HepG2 (cell line): ENCODE measurements around the gene MIDN. TPM values are rescaled to one million over a fixed set of nuclear protein-coding genes. Genes with fewer than 3 reads are reported as not detected.

ENCODE experiments used
- ONECUT2 ChIP-seq: sonication (generic); formaldehyde crosslinking; IDR thresholded peaks from 2 replicates; pipeline ENCODE4 v1.4.0; 2020; ENCODE audit warnings: missing genetic modification reagents
- TBX2 ChIP-seq: sonication (generic); formaldehyde crosslinking; IDR thresholded peaks from 2 replicates; pipeline ENCODE4 v1.5.0; 2020; ENCODE audit warnings: missing genetic modification reagents, mild to moderate bottlenecking, borderline replicate concordance
- TMF1 ChIP-seq: sonication (generic); formaldehyde crosslinking; IDR thresholded peaks from 2 replicates; pipeline ENCODE4 v1.8.1; 2022; ENCODE audit warnings: low read depth, missing genetic modification reagents
- ZBTB33 ChIP-seq: sonication (generic); formaldehyde crosslinking; IDR thresholded peaks from 2 replicates; pipeline ENCODE4 v1.4.0; 2020; ENCODE audit warnings: missing genetic modification reagents
- ZBTB42 ChIP-seq: sonication (generic); formaldehyde crosslinking; IDR thresholded peaks from 2 replicates; pipeline ENCODE4 v1.5.0; 2020; ENCODE audit warnings: mild to moderate bottlenecking, missing genetic modification reagents
- ZNF101 ChIP-seq: sonication (generic); formaldehyde crosslinking; IDR thresholded peaks from 2 replicates; pipeline ENCODE4 v1.4.0; 2020; ENCODE audit warnings: mild to moderate bottlenecking, low read depth, missing genetic modification reagents, borderline replicate concordance
- ZNF18 ChIP-seq: sonication (generic); formaldehyde crosslinking; IDR thresholded peaks from 2 replicates; pipeline ENCODE4 v1.8.0; 2022; ENCODE audit warnings: mild to moderate bottlenecking, missing genetic modification reagents; ENCODE audit not compliant: insufficient replicate concordance
- ZNF317 ChIP-seq: sonication (generic); formaldehyde crosslinking; IDR thresholded peaks from 2 replicates; pipeline ENCODE4 v1.5.0; 2020; ENCODE audit warnings: mild to moderate bottlenecking, missing genetic modification reagents
- ZNF7 ChIP-seq: IDR thresholded peaks from 2 replicates; pipeline ENCODE4 v1.6.1; 2016; ENCODE audit warnings: missing biosample characterization, missing genetic modification reagents
- ZNF878 ChIP-seq: sonication (generic); formaldehyde crosslinking; IDR thresholded peaks from 2 replicates; pipeline ENCODE4 v1.8.1; 2023; ENCODE audit warnings: mild to moderate bottlenecking, missing genetic modification reagents, moderate library complexity
- polyA plus RNA-seq, 8 experiments: library from polyadenylated mRNA; depleted of rRNA in 3 of 8; stranded (reverse) in 7 of 8; unstranded in 1 of 8; fragments of >200 nt; fragmentation: Illumina TruSeq in 4 of 8; extraction: Trizol in 4 of 8; gene quantifications; 2 replicates each; pipeline versions ENCODE4 v1.2.1 to v1.2.3, GENCODE V29; 2011 to 2016; ENCODE audit warnings: low read depth in 4 of 8, missing spikeins in 1 of 8, mixed read lengths in 1 of 8; ENCODE audit not compliant: insufficient read depth in 1 of 8
- total RNA-seq, 5 experiments: library from RNA; depleted of rRNA; stranded (reverse); fragments of >200 nt; fragmentation: Illumina TruSeq; extraction: Trizol; gene quantifications; 2 replicates each; pipeline ENCODE4 v1.2.3, GENCODE V29; 2016; ENCODE audit warnings: low read depth in 1 of 5
- TF ChIP-seq, protein P1 (sequence below): sonication (generic); formaldehyde crosslinking; IDR thresholded peaks from 2 replicates; pipeline ENCODE4 v1.8.0; 2022; ENCODE audit warnings: missing genetic modification reagents, mild to moderate bottlenecking, moderate library complexity, borderline replicate concordance
- TF ChIP-seq, protein P2 (sequence below): sonication (generic); formaldehyde crosslinking; IDR thresholded peaks from 2 replicates; pipeline ENCODE4 v1.8.0; 2022; ENCODE audit warnings: low read depth, missing genetic modification reagents
- TF ChIP-seq, protein P3 (sequence below): sonication (generic); formaldehyde crosslinking; IDR thresholded peaks from 2 replicates; pipeline ENCODE4 v1.5.0; 2020; ENCODE audit warnings: mild to moderate bottlenecking, missing genetic modification reagents, borderline replicate concordance

The MIDN gene
- total and polyA plus RNA-seq, 2 of the 13 experiments (the other 11 are each of a cell fraction or from before 2014, with no cell fraction given) = 8.4 to 18.0 TPM

- TF ChIP-seq ZNF18 (CRISPR knock-in tag) (no peak), TBX2 (peak; percentile 32; the same call in 1 of the 2 replicates), ZBTB42 (CRISPR knock-in tag) (no peak), ZBTB33 (CRISPR knock-in tag) (peak; percentile 28; the same call in 1 of the 2 replicates), ZNF7 (CRISPR knock-in tag) (no peak), ZNF878 (CRISPR knock-in tag) (no peak), ZNF101 (CRISPR knock-in tag) (no peak), ZNF317 (CRISPR knock-in tag) (no peak), TMF1 (CRISPR knock-in tag) (no peak), ONECUT2 (CRISPR knock-in tag) (no peak)
- TF ChIP-seq, protein P1, sequence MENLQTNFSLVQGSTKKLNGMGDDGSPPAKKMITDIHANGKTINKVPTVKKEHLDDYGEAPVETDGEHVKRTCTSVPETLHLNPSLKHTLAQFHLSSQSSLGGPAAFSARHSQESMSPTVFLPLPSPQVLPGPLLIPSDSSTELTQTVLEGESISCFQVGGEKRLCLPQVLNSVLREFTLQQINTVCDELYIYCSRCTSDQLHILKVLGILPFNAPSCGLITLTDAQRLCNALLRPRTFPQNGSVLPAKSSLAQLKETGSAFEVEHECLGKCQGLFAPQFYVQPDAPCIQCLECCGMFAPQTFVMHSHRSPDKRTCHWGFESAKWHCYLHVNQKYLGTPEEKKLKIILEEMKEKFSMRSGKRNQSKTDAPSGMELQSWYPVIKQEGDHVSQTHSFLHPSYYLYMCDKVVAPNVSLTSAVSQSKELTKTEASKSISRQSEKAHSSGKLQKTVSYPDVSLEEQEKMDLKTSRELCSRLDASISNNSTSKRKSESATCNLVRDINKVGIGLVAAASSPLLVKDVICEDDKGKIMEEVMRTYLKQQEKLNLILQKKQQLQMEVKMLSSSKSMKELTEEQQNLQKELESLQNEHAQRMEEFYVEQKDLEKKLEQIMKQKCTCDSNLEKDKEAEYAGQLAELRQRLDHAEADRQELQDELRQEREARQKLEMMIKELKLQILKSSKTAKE = no peak
- TF ChIP-seq, protein P2, sequence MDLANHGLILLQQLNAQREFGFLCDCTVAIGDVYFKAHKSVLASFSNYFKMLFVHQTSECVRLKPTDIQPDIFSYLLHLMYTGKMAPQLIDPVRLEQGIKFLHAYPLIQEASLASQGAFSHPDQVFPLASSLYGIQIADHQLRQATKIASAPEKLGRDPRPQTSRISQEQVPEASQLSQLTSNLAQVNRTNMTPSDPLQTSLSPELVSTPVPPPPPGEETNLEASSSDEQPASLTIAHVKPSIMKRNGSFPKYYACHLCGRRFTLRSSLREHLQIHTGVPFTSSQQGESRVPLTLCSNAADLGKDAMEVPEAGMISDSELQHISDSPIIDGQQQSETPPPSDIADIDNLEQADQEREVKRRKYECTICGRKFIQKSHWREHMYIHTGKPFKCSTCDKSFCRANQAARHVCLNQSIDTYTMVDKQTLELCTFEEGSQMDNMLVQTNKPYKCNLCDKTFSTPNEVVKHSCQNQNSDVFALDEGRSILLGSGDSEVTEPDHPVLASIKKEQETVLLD = no peak
- TF ChIP-seq, protein P3, sequence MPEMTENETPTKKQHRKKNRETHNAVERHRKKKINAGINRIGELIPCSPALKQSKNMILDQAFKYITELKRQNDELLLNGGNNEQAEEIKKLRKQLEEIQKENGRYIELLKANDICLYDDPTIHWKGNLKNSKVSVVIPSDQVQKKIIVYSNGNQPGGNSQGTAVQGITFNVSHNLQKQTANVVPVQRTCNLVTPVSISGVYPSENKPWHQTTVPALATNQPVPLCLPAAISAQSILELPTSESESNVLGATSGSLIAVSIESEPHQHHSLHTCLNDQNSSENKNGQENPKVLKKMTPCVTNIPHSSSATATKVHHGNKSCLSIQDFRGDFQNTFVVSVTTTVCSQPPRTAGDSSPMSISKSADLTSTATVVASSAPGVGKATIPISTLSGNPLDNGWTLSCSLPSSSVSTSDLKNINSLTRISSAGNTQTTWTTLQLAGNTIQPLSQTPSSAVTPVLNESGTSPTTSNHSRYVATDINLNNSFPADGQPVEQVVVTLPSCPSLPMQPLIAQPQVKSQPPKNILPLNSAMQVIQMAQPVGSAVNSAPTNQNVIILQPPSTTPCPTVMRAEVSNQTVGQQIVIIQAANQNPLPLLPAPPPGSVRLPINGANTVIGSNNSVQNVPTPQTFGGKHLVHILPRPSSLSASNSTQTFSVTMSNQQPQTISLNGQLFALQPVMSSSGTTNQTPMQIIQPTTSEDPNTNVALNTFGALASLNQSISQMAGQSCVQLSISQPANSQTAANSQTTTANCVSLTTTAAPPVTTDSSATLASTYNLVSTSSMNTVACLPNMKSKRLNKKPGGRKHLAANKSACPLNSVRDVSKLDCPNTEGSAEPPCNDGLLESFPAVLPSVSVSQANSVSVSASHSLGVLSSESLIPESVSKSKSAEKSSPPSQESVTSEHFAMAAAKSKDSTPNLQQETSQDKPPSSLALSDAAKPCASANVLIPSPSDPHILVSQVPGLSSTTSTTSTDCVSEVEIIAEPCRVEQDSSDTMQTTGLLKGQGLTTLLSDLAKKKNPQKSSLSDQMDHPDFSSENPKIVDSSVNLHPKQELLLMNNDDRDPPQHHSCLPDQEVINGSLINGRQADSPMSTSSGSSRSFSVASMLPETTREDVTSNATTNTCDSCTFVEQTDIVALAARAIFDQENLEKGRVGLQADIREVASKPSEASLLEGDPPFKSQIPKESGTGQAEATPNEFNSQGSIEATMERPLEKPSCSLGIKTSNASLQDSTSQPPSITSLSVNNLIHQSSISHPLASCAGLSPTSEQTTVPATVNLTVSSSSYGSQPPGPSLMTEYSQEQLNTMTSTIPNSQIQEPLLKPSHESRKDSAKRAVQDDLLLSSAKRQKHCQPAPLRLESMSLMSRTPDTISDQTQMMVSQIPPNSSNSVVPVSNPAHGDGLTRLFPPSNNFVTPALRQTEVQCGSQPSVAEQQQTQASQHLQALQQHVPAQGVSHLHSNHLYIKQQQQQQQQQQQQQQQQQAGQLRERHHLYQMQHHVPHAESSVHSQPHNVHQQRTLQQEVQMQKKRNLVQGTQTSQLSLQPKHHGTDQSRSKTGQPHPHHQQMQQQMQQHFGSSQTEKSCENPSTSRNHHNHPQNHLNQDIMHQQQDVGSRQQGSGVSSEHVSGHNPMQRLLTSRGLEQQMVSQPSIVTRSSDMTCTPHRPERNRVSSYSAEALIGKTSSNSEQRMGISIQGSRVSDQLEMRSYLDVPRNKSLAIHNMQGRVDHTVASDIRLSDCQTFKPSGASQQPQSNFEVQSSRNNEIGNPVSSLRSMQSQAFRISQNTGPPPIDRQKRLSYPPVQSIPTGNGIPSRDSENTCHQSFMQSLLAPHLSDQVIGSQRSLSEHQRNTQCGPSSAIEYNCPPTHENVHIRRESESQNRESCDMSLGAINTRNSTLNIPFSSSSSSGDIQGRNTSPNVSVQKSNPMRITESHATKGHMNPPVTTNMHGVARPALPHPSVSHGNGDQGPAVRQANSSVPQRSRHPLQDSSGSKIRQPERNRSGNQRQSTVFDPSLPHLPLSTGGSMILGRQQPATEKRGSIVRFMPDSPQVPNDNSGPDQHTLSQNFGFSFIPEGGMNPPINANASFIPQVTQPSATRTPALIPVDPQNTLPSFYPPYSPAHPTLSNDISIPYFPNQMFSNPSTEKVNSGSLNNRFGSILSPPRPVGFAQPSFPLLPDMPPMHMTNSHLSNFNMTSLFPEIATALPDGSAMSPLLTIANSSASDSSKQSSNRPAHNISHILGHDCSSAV (CRISPR knock-in tag) = no peak
Observed at GRCh38 chr19:1291761-1292418, 43.5 kb downstream of the MIDN start (continued).
